CD1c-positive myeloid dendritic cell (primary cell): ENCODE results near the gene SIRPG.
"Not testable (repeated sequence)": the region's sequence is repeated elsewhere in the genome, so short reads cannot be mapped to it uniquely, and the experiment has no call there.

ENCODE experiments used
- DNase-seq: peaks from one replicate; pipeline ENCODE4 v3.0.0-alpha.2; 2016; ENCODE audit errors: extremely low spot score

The SIRPG gene

GRCh38 chr20:1635291-1635979 is 22.1 kb downstream of the SIRPG start:
- DNase-seq = no peak

GRCh38 chr20:1633535-1633934 is 24.0 kb downstream of the SIRPG start:
- DNase-seq = peak; percentile 35

- DNase-seq = no peak
Observed at GRCh38 chr20:1632178-1632577, 25.4 kb downstream of the SIRPG start.

GRCh38 chr20:1631309-1632151 is 26.0 kb downstream of the SIRPG start:
- no peak for DNase-seq

DNA sequence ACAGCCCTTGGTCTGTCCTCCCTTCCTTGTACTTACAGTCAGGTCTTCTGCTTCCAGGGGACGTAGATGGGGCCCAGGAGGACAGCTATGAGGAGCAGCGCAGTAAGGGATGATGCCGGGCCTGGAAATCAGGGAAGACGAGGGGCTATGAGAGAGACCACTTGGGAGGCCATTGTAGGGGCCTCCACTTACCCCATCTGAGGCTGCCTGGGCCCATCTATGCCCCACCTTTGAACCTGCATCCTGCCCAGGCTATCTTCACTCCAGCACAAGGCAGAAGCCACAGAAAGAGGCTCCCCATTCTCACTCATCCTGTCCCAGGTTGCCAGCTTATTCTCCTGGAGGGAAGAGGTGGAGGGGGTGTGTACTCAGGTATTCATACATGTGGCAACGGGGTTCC is 27.4 kb downstream of the SIRPG start:
- DNase-seq = no peak

DNA sequence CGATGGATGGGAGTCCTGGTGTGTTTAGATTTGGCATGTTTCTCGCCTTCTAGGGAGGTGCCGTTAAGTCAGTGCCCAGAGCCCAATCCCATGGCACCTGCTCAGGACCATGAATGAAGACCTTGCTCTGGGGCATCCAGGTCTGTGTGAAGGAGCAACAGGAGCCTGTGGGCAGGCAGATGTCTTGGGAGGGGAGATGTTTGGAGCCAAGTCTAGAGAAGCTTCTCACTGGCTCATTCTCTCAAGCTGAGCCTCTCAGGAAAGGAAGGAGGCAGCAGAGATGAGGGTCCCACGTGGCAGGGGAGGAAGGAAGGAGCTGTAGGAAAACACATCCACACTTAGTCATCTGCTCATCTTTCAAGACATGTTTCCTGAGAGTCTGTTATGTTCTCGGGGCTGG is 28.3 kb downstream of the SIRPG start:
- no peak for DNase-seq

DNA sequence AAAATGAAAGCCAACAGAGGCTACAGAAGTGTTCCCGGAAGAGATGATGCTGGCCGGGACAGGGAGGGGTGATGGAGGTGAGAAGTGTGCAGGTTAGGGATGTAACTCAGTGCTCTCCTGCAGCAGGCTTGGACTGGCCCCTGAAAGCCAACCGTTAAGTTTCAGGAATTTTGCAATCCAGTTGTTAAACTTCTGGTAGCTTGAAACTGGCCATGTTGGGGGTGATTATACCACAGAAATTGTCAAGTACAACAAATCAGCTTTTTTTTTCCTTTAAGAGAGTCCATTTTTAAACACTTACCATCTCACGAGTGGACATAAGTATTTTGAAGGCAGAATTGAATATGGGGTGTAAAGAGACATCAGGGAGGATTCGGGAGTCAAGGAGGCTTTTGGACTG is 29.0 kb downstream of the SIRPG start:
- DNase-seq = no peak

DNA sequence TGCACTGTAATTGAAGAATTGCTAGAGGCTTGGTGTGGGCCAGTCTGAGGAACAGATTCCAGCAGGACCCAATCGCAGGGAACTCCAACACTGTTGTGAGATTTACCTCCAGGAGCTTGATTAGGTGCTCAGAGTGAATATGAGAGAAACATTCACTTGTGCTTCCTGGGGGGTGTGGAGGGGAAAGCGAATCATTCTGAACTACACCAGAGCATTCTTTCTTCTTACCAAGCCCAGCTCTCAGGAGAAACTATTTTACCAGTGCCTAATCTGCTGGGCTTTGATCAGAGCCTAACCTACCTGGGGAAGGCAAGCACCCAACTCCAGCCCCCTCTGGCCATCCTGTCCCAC is 30.4 kb downstream of the SIRPG start:
- DNase-seq = no peak

GRCh38 chr20:1626528-1627199 is 30.9 kb downstream of the SIRPG start:
- DNase-seq = peak; percentile 52

- DNase-seq = no peak
Observed at GRCh38 chr20:1625083-1625690, 32.4 kb downstream of the SIRPG start.

DNA sequence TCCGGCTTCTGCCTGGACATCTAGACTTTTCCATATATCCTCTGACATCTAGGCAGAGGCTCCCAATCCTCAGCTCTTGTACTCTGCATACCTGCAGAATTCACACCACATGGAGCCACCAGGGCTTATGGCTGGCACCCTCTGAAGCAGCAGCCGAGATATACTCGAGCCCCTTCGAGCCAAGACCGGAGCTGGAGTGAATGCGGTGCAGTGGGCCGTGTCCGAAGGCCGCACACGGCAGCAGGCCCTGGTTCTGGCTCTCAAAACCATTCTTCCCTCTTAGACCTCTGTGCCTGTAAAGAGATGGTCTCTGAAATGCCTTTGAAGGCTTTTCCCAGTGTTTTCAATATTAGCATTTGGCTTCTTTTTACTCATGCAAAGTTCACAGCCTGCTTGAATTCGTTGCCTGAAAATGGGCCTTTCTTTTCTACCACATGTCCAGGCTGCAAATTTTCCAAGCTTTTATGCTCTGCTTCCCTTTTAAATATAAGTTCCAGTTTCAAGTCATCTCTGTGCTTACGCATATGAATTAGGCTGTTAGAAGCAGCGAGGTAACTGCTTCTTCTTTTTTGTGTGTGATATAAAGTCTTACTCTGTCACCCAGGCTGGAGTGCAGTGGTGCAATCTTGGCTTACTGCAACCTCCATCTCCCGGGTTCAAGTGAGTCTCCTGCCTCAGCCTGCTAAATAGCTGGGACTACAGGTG is 33.9 kb downstream of the SIRPG start:
- peak; percentile 79 for DNase-seq

GRCh38 chr20:1622450-1622849 is 35.1 kb downstream of the SIRPG start:
- DNase-seq = peak; percentile 50

DNA sequence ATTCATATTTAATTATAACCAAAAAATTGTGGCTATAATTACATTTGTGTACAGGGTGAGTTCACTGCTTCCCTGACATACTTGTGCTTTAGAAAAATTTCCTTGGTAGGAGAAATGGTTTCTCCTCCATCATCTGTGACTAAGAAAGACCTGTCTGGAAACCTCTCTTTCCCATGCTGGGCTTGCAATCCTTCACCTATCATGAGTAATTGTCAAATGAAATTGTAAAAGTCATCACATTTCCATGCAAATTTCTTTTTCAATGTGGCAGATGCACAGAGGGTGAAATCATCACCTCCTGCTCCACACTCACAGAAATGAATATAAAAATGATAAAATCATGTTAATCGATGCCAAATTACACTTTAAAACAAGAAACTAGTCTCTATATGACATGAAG is 36.3 kb downstream of the SIRPG start:
- no peak for DNase-seq

GRCh38 chr20:1619861-1620444 is 37.6 kb downstream of the SIRPG start, which contains the start of gene SIRPB1:
SIRPB1 (minus strand) TSS chr20:1620009; CDS start chr20:1619944, 65 bp downstream.
- peak; percentile 77 for DNase-seq

DNA sequence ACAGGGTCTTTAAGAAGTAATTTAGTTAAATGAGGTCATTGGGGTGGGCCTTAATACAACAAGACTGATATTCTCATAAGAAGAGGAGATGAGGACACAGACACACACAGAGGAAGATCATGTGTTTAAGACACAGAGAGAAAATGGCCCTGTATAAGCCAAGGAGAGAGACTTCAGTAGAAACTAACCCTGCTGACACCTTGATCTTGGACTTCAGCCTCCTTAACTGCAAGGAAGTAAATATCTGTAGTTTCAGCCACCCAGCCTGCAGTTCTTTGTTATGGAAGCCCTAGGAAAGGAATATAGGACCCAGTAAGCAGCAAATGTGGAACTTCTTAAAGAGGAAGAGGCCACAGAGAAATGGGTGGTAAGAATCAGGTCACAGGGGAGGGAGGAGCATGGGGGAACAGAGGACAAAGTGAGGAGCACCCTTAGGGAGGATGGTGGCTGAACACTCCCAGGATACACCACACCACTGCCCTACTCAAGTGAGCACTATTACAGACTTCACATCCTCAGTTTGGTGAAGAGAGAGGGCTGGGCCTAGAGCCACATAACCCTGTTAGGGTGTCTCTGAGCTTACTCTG is 38.5 kb downstream of the SIRPG start:
- peak; percentile 56 for DNase-seq

- no peak for DNase-seq
Observed at GRCh38 chr20:1618479-1618878, 39.1 kb downstream of the SIRPG start.

DNA sequence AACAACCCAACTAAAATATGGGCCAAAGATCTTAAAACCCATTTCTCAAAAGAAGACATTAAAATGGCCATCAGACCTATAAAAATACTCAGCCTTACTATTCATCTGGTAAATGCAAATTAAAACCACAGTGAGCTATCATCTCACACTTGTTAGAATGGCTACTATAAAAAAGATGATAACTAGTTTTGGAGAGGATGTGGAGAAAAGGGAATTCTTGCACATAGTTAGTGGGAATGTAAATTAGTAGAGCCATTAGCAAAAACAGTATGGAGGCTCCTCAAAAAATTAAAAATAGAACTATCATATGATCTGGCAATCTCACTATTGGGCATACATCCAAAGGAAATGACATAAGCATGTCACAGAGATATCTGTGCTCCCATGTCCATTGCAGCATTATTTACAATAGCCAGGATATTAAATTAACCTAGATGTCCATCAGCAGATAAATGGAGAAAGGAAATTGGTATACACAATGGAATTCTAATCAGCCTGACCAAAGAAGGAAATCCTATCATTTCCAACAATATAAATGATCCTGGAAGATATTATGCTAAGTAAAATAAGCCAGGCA is 40.6 kb downstream of the SIRPG start:
- peak; percentile 17 for DNase-seq

DNA sequence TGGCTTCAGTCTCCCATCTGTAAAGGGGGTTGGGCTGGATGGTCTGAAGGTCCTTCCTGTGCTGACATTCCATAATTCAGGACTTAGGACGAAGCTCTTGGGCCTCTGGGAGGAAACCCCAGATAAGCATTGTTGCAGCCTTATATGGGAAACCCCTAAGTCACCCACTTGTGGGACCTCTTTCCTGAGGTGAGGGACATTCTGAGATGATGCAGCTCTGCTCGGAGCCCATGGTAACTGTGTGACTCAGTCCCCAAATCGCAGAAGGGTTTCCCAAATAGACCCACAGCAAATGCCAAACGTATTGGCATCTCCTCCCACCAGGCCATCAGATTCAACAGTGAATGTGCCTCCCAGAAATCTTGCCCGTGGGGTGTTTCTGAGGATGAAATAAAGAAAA is 47.2 kb downstream of the SIRPG start:
- not testable (repeated sequence) for DNase-seq

- not testable (repeated sequence) for DNase-seq
Observed at GRCh38 chr20:1608678-1609347, 48.8 kb downstream of the SIRPG start.

GRCh38 chr20:1600736-1601135 is 56.8 kb downstream of the SIRPG start:
- DNase-seq = no peak
